Caco-2 (cell line): ENCODE measurements around the gene LRRC4C. TPM values are rescaled to one million over a fixed set of nuclear protein-coding genes. Genes with fewer than 3 reads are reported as not detected.

Experiments
- BruUV-seq: library from RNA; stranded (reverse); fragments of 400-500 nt; replicated peaks from 2 replicates; lab custom pipeline; 2021; lab: Mats Ljungman, UMichigan
- CTCF ChIA-PET: fragments of 300-600 bp; sonication (Branson Sonifier 250); formaldehyde crosslinking; loops from one replicate; lab custom pipeline; 2022; ENCODE audit warnings: antibody characterized with exemption; lab: Charles Lee
- POLR2A ChIA-PET: fragments of 300-600 bp; sonication (Branson Sonifier 250); formaldehyde crosslinking; loops from one replicate; lab custom pipeline; 2022; ENCODE audit warnings: antibody characterized with exemption; lab: Charles Lee
- DNase-seq, 2 experiments: peaks; one replicate each; pipeline versions ENCODE4 v3.0.0 to v3.0.0-alpha.2; 2020 to 2022
- H3K27me3 ChIP-seq: replicated peaks from 2 replicates; pipeline ENCODE4 v1.6.0; 2011; ENCODE audit warnings: low read length; ENCODE audit not compliant: control insufficient read depth, insufficient read depth
- H3K36me3 ChIP-seq: 2 replicates; pipeline ENCODE4 v1.5.1; 2011; ENCODE audit warnings: low read length; ENCODE audit not compliant: control insufficient read depth, insufficient read depth
- H3K4me1 ChIP-seq: fragments of 250-450 bp; sonication (Bioruptor Pico); 2 replicates; pipeline ENCODE4 v1.5.1; 2020; ENCODE audit warnings: mild to moderate bottlenecking
- H3K4me3 ChIP-seq: 2 replicates; pipeline ENCODE4 v1.5.1; 2011; ENCODE audit warnings: low read depth, mild to moderate bottlenecking, control low read depth, low read length
- H3K9me3 ChIP-seq: fragments of 250-450 bp; sonication (Bioruptor Pico); 2 replicates; pipeline ENCODE4 v1.5.1; 2020; ENCODE audit warnings: mild to moderate bottlenecking, moderate library complexity
- H3K27ac Mint-ChIP-seq: one replicate; pipeline ENCODE4 v1.8.0; 2022; ENCODE audit warnings: mixed read lengths; ENCODE audit not compliant: unreplicated experiment
- H3K27me3 Mint-ChIP-seq: one replicate; pipeline ENCODE4 v1.8.0; 2022; ENCODE audit warnings: mixed read lengths; ENCODE audit not compliant: insufficient read depth, unreplicated experiment
- H3K36me3 Mint-ChIP-seq: one replicate; pipeline ENCODE4 v1.8.0; 2022; ENCODE audit warnings: mild to moderate bottlenecking, mixed read lengths; ENCODE audit not compliant: insufficient read depth, unreplicated experiment
- H3K4me1 Mint-ChIP-seq: one replicate; pipeline ENCODE4 v1.8.0; 2022; ENCODE audit warnings: low read depth, mixed read lengths; ENCODE audit not compliant: unreplicated experiment
- H3K4me3 Mint-ChIP-seq: one replicate; pipeline ENCODE4 v1.8.0; 2022; ENCODE audit warnings: mild to moderate bottlenecking, moderate library complexity, mixed read lengths; ENCODE audit not compliant: unreplicated experiment
- H3K9me3 Mint-ChIP-seq: one replicate; pipeline ENCODE4 v1.8.0; 2022; ENCODE audit warnings: mixed read lengths; ENCODE audit not compliant: unreplicated experiment
- CTCF ChIP-seq, 2 experiments: fragments of 200-600 bp in 1 of 2; IDR thresholded peaks; 1 replicate in 1 of 2; 2 replicates in 1 of 2; pipeline versions ENCODE4 v1.5.1 to v1.8.0; 2011 to 2022; ENCODE audit warnings: antibody characterized with exemption in 1 of 2, control low read depth in 1 of 2, inconsistent platforms in 1 of 2, low read depth in 1 of 2, low read length in 1 of 2, mild to moderate bottlenecking in 1 of 2, moderate library complexity in 1 of 2; ENCODE audit not compliant: insufficient read depth in 1 of 2, severe bottlenecking in 1 of 2, unreplicated experiment in 1 of 2
- intact Hi-C: fragments of 100-400 bp; cut with micrococcal nuclease; formaldehyde crosslinking; loops from one replicate; pipeline ENCODE4 v1.10.0; 2022; ENCODE audit not compliant: unreplicated experiment
- total RNA-seq: library from RNA; stranded (reverse); gene quantifications from 2 replicates; pipeline ENCODE4 v1.2.3, GENCODE V29; 2022

Gene LRRC4C
- total RNA-seq, 1 experiment from 2014 or later = not detected

GRCh38 chr11:40236526-40236925 lies 1222.9 kb downstream of the LRRC4C start:
- no peaks in the 10 kb centered on the region for H3K36me3 ChIP-seq
- no peak for TF ChIP-seq CTCF (IDR thresholded peaks at IDR 0.05; ENCODE audit: insufficient read depth in 1 of 2, low read depth in 1 of 2, low read length in 1 of 2, severe bottlenecking in 1 of 2, unreplicated experiment in 1 of 2)
- no peaks in the 10 kb centered on the region for H3K27me3 ChIP-seq
- ChIA-PET POLR2A (no interaction called here), CTCF (interaction anchor here (1.5 kb wide), 1 partner anchor 58 kb away, joined by 6 read pairs; no protein-coding TSS in a partner anchor)
- intact Hi-C loops = no loop called here
- Mint-ChIP-seq H3K4me1 (no peaks in the 10 kb centered on the region), H3K9me3 (no peaks in the 10 kb centered on the region), H3K4me3 (no peak overlapping the region), H3K27me3 (no peaks in the 10 kb centered on the region), H3K36me3 (no peaks in the 10 kb centered on the region), H3K27ac (no peak overlapping the region)
- no TSS peak for BruUV-seq
- DNase-seq = no peak
- H3K4me1 ChIP-seq = no peaks in the 10 kb centered on the region
- no peaks in the 10 kb centered on the region for H3K9me3 ChIP-seq
- no peak overlapping the region for H3K4me3 ChIP-seq

GRCh38 chr11:40235841-40236240 lies 1223.6 kb downstream of the LRRC4C start:
- POLR2A ChIA-PET = no interaction called here
- Histone ChIP-seq H3K27me3 (no peaks in the 10 kb centered on the region), H3K4me3 (no peak overlapping the region), H3K4me1 (no peaks in the 10 kb centered on the region), H3K36me3 (no peaks in the 10 kb centered on the region), H3K9me3 (no peaks in the 10 kb centered on the region)
- no TSS peak for BruUV-seq
- H3K36me3 Mint-ChIP-seq = no peaks in the 10 kb centered on the region
- H3K27me3 Mint-ChIP-seq = no peaks in the 10 kb centered on the region
- H3K4me3 Mint-ChIP-seq = no peak overlapping the region
- intact Hi-C loops = no loop called here
- CTCF ChIA-PET = interaction anchor here (1.5 kb wide), 1 partner anchor 58 kb away, joined by 6 read pairs; no protein-coding TSS in a partner anchor
- no peak for TF ChIP-seq CTCF (IDR thresholded peaks at IDR 0.05; ENCODE audit: insufficient read depth in 1 of 2, low read depth in 1 of 2, low read length in 1 of 2, severe bottlenecking in 1 of 2, unreplicated experiment in 1 of 2)
- no peaks in the 10 kb centered on the region for H3K9me3 Mint-ChIP-seq
- H3K27ac Mint-ChIP-seq = no peak overlapping the region
- H3K4me1 Mint-ChIP-seq = no peaks in the 10 kb centered on the region
- DNase-seq = no peak

GRCh38 chr11:40230821-40231220 lies 1228.6 kb downstream of the LRRC4C start:
- BruUV-seq = no TSS peak
- H3K4me1 Mint-ChIP-seq = no peaks in the 10 kb centered on the region
- Histone ChIP-seq H3K27me3 (no peaks in the 10 kb centered on the region), H3K9me3 (no peaks in the 10 kb centered on the region), H3K4me1 (no peaks in the 10 kb centered on the region), H3K4me3 (no peak overlapping the region), H3K36me3 (no peaks in the 10 kb centered on the region)
- POLR2A ChIA-PET = no interaction called here
- H3K9me3 Mint-ChIP-seq = no peaks in the 10 kb centered on the region
- intact Hi-C loops = no loop called here
- no peaks in the 10 kb centered on the region for H3K36me3 Mint-ChIP-seq
- CTCF ChIA-PET = no interaction called here
- H3K27me3 Mint-ChIP-seq = no peaks in the 10 kb centered on the region
- no peak overlapping the region for H3K4me3 Mint-ChIP-seq
- no peak for DNase-seq
- H3K27ac Mint-ChIP-seq = no peak overlapping the region
- no peak for TF ChIP-seq CTCF (IDR thresholded peaks at IDR 0.05; ENCODE audit: insufficient read depth in 1 of 2, low read depth in 1 of 2, low read length in 1 of 2, severe bottlenecking in 1 of 2, unreplicated experiment in 1 of 2)
